ENCODE data around the gene FRMD4B.
"Not testable (repeated sequence)": the region's sequence is repeated elsewhere in the genome, so short reads cannot be mapped to it uniquely, and the experiment has no call there.

FRMD4B gene

DNA sequence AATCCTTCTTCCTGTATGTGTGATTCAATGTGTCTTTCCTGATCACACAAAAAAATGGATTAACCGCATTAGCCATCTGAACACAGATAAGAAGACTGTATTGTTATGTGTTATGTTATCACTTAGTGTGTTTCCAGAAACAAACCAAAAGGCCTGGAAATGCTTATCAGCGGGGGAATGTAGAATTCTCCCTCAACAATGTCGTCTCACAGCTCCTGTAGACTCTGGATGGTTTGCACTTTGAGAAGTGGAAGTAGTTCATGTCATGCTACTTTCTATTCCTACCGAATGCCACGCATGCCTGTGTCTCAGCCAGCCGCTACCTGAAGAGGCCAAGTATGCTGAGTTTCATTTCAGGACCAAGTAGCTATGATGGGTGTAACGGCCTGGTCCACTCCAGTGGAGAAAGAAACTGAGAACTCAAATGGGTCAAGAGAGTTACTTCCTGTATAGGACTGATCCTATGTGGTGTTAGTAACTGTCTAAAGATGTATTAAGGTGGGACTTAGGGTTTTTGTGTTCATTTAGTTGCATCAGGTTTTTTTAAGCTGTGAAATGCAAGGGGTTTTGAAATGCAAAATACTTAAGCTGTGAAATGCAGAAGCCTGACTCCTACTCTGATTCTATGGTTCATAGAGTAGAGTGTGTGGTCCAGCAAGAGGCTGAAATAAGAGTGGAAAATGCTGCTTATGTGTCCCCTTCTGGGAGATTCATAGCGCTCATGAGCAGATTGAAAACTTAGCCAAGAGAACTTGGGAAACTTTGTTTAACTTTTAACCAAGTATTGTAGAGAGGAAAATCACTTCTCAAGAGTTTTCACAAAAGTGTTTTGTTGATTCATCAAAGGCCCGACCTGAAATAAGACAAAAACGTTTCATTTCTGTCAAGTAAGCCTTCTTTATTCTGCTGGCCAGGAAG lies 145.0 kb downstream of the FRMD4B start:
- DNase-seq = no peak

GRCh38 chr3:69239063-69239462 lies 146.8 kb downstream of the FRMD4B start:
- no peak for DNase-seq

- no peak for DNase-seq
Measured at GRCh38 chr3:69236812-69237707, 148.8 kb downstream of the FRMD4B start.

DNA sequence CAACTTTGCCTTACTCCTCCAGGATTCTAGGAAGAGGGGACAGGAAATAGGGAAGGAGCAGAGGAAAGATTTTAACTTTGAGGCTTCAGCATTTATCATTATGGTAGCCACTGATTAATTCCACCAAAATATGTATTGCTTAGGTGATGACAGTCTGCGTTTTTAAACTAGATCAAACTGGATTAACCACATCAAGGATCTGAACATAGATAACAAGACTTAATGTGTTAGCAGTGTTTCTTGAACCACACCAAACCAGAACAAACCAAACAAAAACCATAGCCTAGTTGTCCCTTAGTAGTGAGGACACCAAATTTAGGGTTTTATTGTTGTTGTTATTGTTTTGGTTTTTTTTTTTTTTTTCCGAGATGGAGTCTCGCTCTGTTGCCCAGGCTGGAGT lies 150.0 kb downstream of the FRMD4B start:
- DNase-seq = no peak

DNA sequence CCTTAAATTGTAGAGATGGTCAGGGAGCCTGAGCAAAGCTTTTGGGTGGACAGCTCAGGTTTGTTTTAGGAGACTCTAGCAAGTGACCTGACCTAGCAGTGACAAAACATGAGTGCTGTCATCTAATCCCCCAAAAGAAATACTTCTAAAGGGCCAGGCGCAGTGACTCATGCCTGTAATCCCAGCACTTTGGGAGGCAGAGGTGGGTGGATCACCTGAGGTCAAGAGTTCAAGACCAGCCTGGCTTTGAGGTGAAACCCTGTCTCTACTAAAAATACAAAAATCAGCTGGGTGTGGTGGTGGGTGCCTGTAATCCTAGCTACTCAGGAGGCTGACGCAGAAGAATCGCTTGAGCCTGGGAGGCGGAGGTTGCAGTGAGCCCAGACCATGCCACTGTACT lies 150.7 kb downstream of the FRMD4B start:
- not testable (repeated sequence) for DNase-seq

- DNase-seq = no peak
Measured at GRCh38 chr3:69232482-69232881, 153.4 kb downstream of the FRMD4B start.

- no peak for DNase-seq
Measured at GRCh38 chr3:69231929-69232440, 153.9 kb downstream of the FRMD4B start.

GRCh38 chr3:69226071-69226470 lies 159.8 kb downstream of the FRMD4B start:
- no peak for DNase-seq

GRCh38 chr3:69219101-69219708 lies 166.7 kb downstream of the FRMD4B start:
- no peak for DNase-seq

DNA sequence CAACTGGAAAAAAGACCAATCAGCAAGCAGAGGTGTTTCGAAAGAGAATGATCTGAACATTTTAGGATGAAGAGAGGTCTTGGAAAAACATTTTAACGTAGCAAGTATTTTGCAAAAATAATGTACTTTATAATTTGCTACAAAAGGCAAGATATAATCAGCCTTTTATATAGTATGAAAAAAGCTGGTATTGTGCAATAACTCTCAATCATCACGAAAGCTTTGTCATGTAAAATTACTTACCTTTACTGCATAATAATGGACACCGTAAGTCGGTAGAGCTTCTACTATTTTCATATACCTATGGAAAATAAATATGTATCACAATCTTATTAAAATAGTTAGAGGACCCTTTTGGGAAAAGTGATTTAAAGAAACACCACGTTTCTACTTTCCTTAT lies 167.8 kb downstream of the FRMD4B start:
- DNase-seq = no peak

DNA sequence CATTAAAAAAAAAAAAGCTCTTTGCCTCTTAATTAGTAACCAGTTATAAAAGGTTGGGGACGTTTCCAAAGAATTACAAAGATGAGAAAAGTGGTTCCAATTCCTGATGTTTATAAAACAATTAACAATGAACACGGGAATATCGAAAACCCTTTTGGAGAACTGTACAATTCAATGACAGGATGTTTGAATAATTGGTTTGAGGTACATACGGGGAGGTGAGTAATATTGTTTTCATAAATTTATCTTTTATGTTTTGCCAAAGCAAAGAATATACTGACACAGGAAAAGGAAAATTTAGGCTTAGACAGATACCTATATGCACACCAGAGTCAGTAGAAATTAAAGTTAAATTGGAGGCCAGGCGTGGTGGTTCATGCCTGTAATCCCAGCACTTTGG lies 168.9 kb downstream of the FRMD4B start:
- DNase-seq = no peak

DNA sequence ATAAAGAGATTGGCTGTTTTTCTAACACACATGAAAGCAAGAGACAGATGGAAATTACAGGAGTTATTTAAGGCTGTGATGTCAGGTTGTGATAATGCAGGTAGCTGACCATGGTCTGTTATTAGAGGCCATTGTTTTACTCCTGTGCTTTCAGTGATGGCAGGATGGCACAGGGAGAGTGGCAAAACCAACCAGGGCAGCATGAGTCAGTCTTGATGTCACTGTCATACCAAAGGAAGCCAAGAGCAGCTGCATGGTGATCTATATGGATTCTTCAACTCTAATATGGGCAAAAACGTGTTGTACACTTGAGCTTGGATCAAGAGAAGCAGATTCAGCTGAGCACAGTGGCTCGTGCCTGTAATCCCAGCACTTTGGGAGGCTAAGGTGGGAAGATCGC lies 171.6 kb downstream of the FRMD4B start:
- no peak for DNase-seq

- DNase-seq = no peak
Measured at GRCh38 chr3:69212411-69213160, 173.3 kb downstream of the FRMD4B start.

DNA sequence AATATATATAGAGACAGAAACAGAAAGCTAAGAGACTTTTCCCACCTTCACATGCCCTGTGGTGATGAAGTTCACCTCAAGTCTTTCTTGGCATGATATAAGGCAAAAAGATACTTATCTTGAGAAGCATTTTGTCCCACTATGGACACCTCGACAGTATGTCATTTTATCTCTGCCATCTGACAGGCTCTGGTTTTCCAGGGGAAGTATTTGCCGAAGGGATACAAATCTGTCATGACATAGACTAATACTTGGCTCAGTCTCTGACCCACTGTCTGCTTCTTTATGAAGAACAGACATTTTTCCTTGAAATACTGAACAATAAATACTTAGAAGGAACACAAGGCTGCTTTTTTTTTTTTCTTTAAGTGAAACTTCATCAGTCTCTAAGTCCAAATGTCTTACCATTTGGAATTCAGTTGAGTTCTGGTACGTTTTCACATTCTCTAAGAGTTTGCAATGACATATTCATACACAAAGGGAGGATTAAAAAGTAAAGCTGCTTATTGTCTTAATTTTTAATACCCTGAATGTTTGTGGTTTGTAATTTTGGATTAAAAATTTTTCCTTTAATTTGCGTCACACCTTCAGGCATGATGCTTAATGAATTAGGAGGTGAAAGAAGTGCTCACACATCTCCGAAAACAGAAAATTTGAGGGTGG lies 175.7 kb downstream of the FRMD4B start:
- no peak for DNase-seq

DNA sequence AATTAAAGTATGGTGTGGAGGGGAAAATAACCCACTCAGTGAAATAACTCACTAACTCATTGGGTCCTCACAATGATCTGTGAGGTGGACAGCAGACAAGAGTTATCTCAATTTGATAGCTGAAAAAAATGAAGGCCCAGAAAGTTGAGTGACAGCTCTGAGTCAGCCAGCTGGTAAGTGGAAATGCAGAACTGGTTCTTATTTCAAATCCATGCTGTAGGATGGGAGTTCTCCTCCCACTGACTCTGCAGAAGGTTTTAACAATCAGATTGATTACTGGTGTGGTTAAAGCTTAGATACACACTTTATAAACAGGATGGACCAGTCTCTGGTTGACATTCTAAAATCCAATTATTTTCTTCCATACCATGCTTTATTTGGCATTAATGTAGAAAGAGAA lies 176.5 kb downstream of the FRMD4B start:
- no peak for DNase-seq

GRCh38 chr3:69207031-69207430 lies 178.9 kb downstream of the FRMD4B start:
- DNase-seq = no peak

- no peak for DNase-seq
Measured at GRCh38 chr3:69205385-69205784, 180.5 kb downstream of the FRMD4B start.

DNA sequence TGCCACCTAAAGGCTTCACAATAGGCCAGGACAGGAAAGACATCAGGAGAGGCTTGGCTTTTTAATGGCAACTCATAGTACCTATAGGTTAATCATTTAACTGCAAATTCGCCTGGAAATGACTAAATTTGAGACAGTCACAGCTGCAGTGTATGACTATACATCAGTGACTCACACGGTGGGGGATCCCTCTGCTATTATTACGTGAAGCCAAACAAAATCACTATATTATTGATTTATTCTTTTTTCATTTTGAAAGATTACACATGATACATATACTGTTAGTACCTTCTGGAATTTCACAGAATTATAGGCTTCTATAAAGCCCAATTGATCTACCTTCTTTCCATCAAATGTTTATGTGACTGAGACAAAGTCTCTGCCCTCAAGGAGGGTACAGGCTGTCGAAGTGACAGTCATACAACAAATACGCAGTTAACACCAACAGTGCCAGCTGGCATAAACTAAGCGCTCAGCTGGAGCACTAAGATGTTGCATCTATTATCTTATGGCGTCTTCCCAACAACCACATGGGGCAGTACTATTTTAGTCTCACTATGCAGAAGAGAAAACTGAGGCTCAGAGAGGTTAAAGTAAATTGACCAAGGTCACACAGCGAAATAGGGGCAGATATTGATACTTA lies 181.5 kb downstream of the FRMD4B start:
- DNase-seq = no peak

- no peak for DNase-seq
Measured at GRCh38 chr3:69203631-69204314, 182.1 kb downstream of the FRMD4B start.

- DNase-seq = no peak
Measured at GRCh38 chr3:69201658-69202057, 184.2 kb downstream of the FRMD4B start.
